HCT116 (cell line): Measurements from ENCODE around the gene NUFIP2.
"Not testable (repeated sequence)": the region's sequence is repeated elsewhere in the genome, so short reads cannot be mapped to it uniquely, and the experiment has no call there.

Experiments
- ELF1 ChIP-seq: IDR thresholded peaks from 2 replicates; pipeline ENCODE4 v1.6.1; 2012; ENCODE audit warnings: low read depth, borderline replicate concordance
- EZH2 ChIP-seq: fragments of 200-600 bp; sonication (generic); IDR thresholded peaks from 2 replicates; pipeline ENCODE4 v1.6.1; 2017; ENCODE audit warnings: antibody characterized with exemption, mixed run types
- EZH2phosphoT487 ChIP-seq: fragments of 200-600 bp; IDR thresholded peaks from 2 replicates; pipeline ENCODE4 v1.6.1; 2018; ENCODE audit warnings: antibody characterized with exemption, borderline replicate concordance
- FOSL1 ChIP-seq: IDR thresholded peaks from 2 replicates; pipeline ENCODE4 v1.6.1; 2012; ENCODE audit warnings: low read depth
- JUND ChIP-seq: IDR thresholded peaks from 2 replicates; pipeline ENCODE4 v1.6.1; 2012
- POLR2A ChIP-seq: IDR thresholded peaks from 2 replicates; pipeline ENCODE4 v1.7.0; 2011; ENCODE audit warnings: borderline replicate concordance; ENCODE audit not compliant: insufficient read depth, insufficient read length; ENCODE audit errors: extremely low read depth
- POLR2AphosphoS5 ChIP-seq: IDR thresholded peaks from 2 replicates; pipeline ENCODE4 v1.6.1; 2011; ENCODE audit warnings: mild to moderate bottlenecking, low read depth, low read length, moderate library complexity
- RAD21 ChIP-seq: IDR thresholded peaks from 2 replicates; pipeline ENCODE4 v1.6.1; 2012; ENCODE audit warnings: low read depth, mild to moderate bottlenecking
- SP1 ChIP-seq: IDR thresholded peaks from 2 replicates; pipeline ENCODE4 v1.6.1; 2012; ENCODE audit warnings: low read depth
- TCF7L2 ChIP-seq: IDR thresholded peaks from 2 replicates; pipeline ENCODE4 v1.7.0; 2011; ENCODE audit warnings: borderline replicate concordance, inconsistent platforms; ENCODE audit not compliant: insufficient read depth, insufficient read length; ENCODE audit errors: extremely low read depth
- TF ChIP-seq, protein P1 (sequence below), 3 experiments: fragments of 200-600 bp in 1 of 3; sonication (generic) in 1 of 3; IDR thresholded peaks in 2 of 3; conservative IDR thresholded peaks in 1 of 3; 2 replicates each; pipeline ENCODE4 v1.5.1; 2012 to 2017; ENCODE audit warnings: low read depth in 2 of 3, low read length in 2 of 3, antibody characterized with exemption in 1 of 3, borderline replicate concordance in 1 of 3, control low read depth in 1 of 3, mild to moderate bottlenecking in 1 of 3, mixed read lengths in 1 of 3, mixed run types in 1 of 3, moderate library complexity in 1 of 3; ENCODE audit not compliant: insufficient read depth in 1 of 3
- TF ChIP-seq, protein P2 (sequence below): IDR thresholded peaks from 2 replicates; pipeline ENCODE4 v1.6.1; 2012; ENCODE audit warnings: low read depth
- TF ChIP-seq, protein P3 (sequence below): IDR thresholded peaks from 2 replicates; pipeline ENCODE4 v1.6.1; 2011; ENCODE audit warnings: mild to moderate bottlenecking, low read length, moderate library complexity; ENCODE audit not compliant: insufficient replicate concordance; ENCODE audit errors: extremely low read depth

DNA sequence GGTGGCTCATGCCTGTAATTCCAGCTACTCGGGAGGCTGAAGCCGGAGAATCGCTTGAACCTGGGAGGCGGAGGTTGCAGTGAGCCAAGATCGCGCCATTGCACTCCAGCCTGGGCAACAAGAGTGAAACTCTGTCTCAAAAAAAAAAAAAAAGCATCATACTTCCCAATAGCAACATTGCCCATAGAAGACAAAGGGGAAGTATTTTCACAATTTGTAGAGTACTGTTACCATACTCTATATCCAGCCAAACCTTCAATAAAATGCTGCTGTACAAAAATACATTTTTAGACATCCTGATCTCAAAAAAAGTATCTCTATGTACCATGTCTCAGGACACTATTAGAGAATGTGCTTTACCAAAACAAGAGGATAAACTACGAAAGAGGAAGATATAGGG lies 59.0 kb downstream of the NUFIP2 start:
- TF ChIP-seq, protein P1, sequence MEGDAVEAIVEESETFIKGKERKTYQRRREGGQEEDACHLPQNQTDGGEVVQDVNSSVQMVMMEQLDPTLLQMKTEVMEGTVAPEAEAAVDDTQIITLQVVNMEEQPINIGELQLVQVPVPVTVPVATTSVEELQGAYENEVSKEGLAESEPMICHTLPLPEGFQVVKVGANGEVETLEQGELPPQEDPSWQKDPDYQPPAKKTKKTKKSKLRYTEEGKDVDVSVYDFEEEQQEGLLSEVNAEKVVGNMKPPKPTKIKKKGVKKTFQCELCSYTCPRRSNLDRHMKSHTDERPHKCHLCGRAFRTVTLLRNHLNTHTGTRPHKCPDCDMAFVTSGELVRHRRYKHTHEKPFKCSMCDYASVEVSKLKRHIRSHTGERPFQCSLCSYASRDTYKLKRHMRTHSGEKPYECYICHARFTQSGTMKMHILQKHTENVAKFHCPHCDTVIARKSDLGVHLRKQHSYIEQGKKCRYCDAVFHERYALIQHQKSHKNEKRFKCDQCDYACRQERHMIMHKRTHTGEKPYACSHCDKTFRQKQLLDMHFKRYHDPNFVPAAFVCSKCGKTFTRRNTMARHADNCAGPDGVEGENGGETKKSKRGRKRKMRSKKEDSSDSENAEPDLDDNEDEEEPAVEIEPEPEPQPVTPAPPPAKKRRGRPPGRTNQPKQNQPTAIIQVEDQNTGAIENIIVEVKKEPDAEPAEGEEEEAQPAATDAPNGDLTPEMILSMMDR (IDR thresholded peaks at IDR 0.05 in 2 of 3, conservative IDR thresholded peaks at IDR 0.05 in 1 of 3; ENCODE audit: borderline replicate concordance in 1 of 3, insufficient read depth in 1 of 3, low read depth in 2 of 3, low read length in 2 of 3), result not testable (repeated sequence)
- TF ChIP-seq, protein P2, sequence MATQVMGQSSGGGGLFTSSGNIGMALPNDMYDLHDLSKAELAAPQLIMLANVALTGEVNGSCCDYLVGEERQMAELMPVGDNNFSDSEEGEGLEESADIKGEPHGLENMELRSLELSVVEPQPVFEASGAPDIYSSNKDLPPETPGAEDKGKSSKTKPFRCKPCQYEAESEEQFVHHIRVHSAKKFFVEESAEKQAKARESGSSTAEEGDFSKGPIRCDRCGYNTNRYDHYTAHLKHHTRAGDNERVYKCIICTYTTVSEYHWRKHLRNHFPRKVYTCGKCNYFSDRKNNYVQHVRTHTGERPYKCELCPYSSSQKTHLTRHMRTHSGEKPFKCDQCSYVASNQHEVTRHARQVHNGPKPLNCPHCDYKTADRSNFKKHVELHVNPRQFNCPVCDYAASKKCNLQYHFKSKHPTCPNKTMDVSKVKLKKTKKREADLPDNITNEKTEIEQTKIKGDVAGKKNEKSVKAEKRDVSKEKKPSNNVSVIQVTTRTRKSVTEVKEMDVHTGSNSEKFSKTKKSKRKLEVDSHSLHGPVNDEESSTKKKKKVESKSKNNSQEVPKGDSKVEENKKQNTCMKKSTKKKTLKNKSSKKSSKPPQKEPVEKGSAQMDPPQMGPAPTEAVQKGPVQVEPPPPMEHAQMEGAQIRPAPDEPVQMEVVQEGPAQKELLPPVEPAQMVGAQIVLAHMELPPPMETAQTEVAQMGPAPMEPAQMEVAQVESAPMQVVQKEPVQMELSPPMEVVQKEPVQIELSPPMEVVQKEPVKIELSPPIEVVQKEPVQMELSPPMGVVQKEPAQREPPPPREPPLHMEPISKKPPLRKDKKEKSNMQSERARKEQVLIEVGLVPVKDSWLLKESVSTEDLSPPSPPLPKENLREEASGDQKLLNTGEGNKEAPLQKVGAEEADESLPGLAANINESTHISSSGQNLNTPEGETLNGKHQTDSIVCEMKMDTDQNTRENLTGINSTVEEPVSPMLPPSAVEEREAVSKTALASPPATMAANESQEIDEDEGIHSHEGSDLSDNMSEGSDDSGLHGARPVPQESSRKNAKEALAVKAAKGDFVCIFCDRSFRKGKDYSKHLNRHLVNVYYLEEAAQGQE, result not testable (repeated sequence)
- TF ChIP-seq POLR2A, EZH2phosphoT487, SP1, EZH2, ELF1, FOSL1, POLR2AphosphoS5, JUND, TCF7L2, RAD21: not testable (repeated sequence)
- TF ChIP-seq, protein P3, sequence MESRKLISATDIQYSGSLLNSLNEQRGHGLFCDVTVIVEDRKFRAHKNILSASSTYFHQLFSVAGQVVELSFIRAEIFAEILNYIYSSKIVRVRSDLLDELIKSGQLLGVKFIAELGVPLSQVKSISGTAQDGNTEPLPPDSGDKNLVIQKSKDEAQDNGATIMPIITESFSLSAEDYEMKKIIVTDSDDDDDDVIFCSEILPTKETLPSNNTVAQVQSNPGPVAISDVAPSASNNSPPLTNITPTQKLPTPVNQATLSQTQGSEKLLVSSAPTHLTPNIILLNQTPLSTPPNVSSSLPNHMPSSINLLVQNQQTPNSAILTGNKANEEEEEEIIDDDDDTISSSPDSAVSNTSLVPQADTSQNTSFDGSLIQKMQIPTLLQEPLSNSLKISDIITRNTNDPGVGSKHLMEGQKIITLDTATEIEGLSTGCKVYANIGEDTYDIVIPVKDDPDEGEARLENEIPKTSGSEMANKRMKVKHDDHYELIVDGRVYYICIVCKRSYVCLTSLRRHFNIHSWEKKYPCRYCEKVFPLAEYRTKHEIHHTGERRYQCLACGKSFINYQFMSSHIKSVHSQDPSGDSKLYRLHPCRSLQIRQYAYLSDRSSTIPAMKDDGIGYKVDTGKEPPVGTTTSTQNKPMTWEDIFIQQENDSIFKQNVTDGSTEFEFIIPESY, result not testable (repeated sequence)
